Memory B cell (primary cell): Measurements from ENCODE around the gene ACAA2.

Experiments
- ATAC-seq: fragments of 150-1000 bp; cut with Tn5 transposase; 2 replicates; pipeline ENCODE4 v1.10.0; 2021; ENCODE audit warnings: low read depth, mild to moderate bottlenecking, moderate library complexity
- DNase-seq, 2 donors: peaks; one replicate each; pipeline ENCODE4 v3.0.0; 2022; ENCODE audit warnings: low spot score in 2 of 2
- H3K27ac Mint-ChIP-seq: one replicate; pipeline ENCODE4 v1.8.0; 2022; ENCODE audit warnings: mild to moderate bottlenecking, moderate library complexity, mixed read lengths
- H3K27me3 Mint-ChIP-seq: one replicate; pipeline ENCODE4 v1.8.0; 2022; ENCODE audit warnings: mixed read lengths
- H3K36me3 Mint-ChIP-seq: one replicate; pipeline ENCODE4 v1.8.0; 2022; ENCODE audit warnings: mild to moderate bottlenecking, mixed read lengths
- H3K4me1 Mint-ChIP-seq: one replicate; pipeline ENCODE4 v1.8.0; 2022; ENCODE audit warnings: mixed read lengths
- H3K4me3 Mint-ChIP-seq: one replicate; pipeline ENCODE4 v1.8.0; 2022; ENCODE audit warnings: mild to moderate bottlenecking, moderate library complexity, mixed read lengths
- H3K9me3 Mint-ChIP-seq: one replicate; pipeline ENCODE4 v1.8.0; 2022; ENCODE audit warnings: mixed read lengths

Gene ACAA2, protein sequence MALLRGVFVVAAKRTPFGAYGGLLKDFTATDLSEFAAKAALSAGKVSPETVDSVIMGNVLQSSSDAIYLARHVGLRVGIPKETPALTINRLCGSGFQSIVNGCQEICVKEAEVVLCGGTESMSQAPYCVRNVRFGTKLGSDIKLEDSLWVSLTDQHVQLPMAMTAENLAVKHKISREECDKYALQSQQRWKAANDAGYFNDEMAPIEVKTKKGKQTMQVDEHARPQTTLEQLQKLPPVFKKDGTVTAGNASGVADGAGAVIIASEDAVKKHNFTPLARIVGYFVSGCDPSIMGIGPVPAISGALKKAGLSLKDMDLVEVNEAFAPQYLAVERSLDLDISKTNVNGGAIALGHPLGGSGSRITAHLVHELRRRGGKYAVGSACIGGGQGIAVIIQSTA

DNA sequence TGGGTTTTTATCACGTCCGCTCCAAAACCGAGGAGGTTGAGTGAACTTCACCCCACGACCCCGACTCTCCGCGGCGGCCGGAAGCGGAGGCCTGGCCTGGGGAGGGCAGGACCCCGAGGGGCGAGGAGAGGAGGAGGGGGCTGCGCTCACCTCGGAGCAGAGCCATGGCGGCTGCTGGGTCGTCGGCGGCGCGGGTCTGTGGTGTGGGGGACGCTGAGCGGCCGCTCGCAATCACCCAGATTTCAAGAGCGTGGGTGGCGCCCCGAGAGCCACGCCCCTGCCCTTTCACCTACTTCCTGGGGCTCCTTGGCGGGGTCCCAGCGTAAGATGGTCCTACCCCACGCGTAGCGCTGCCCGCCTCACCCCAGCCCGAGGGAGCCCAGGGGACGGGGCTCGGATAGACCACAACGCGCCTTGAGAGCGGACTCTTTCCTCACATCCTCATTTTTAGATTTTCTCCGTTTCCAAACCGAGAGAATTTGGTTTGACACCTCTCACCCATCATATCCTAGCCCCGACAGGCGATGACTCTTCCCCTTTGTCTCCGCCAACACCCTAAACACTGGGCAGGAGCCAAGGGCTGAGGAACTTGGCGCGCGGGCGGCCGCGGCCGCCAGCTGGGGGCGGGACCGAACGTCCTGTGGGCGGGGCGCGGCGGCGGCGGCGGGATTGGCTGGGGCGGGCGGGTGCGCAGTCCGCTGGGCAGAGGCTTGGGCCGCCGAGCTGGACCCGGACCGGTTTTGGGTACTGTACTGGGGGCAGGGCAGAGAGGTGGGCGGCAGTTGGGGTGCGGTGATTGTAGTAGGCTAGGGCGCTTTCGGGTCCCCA is at the start of gene ACAA2:
Gene ACAA2 (minus strand): TSS at position 215 of the 828 bp plus-strand sequence. CDS start 49 bp downstream, at position 166.
- peaks cover 15% of the 10 kb centered on the region for H3K4me1 Mint-ChIP-seq
- peak within 1 kb of the TSS; percentile 95 for H3K4me3 Mint-ChIP-seq
- peaks cover 10% of the 10 kb centered on the region for H3K36me3 Mint-ChIP-seq
- DNase-seq = peak; percentile 57 to 69
- peak within 1 kb of the TSS; percentile 87 for H3K27ac Mint-ChIP-seq
- peaks cover 6% of the 10 kb centered on the region for H3K9me3 Mint-ChIP-seq
- no peaks in the 10 kb centered on the region for H3K27me3 Mint-ChIP-seq
- peak; percentile 88 for ATAC-seq

DNA sequence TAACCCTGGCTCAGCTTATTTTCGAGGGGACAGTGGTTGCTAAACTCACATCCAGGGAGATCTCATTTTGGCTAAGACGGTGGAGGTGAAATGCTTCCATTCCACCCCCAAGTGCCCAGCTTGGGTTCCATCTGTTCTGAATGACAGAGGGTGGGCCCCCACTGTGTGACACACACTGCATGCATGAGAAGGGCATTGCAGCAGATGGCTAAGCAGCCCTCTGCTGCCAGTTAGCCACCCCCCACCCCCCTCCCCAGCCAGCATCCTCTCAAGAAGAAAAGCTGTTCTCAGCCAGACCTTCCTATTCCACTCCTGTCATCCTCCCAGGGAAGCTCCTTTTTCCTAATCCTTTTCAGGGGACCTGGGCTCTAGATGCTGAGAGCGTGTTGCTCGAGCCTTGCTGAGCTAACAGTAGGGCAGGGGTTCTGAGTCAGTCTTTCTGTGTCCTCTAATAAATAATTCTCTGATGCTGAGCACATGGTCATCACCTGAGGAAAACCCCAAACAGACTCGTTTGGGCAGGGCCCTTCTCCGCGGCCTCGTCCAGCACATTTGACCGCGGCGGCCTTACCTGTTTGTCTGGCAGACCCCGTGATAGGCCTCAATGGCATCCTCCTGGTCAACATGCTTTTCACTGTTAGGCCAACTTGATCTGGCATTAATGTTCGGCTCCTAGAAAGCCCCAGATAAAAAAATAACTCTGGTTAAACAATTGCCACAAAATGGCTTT is 49.5 kb upstream of the ACAA2 start:
- H3K36me3 Mint-ChIP-seq = no peaks in the 10 kb centered on the region
- H3K27ac Mint-ChIP-seq = no peak overlapping the region
- H3K4me1 Mint-ChIP-seq = no peaks in the 10 kb centered on the region
- no peak overlapping the region for H3K4me3 Mint-ChIP-seq
- ATAC-seq (no peak), DNase-seq (no peak)
- no peaks in the 10 kb centered on the region for H3K9me3 Mint-ChIP-seq
- peaks cover 13% of the 10 kb centered on the region for H3K27me3 Mint-ChIP-seq

GRCh38 chr18:49861659-49862058 is 48.3 kb upstream of the ACAA2 start:
- Mint-ChIP-seq H3K27ac (no peak overlapping the region), H3K4me3 (no peak overlapping the region), H3K4me1 (no peaks in the 10 kb centered on the region), H3K36me3 (no peaks in the 10 kb centered on the region), H3K9me3 (no peaks in the 10 kb centered on the region), H3K27me3 (peaks cover 5% of the 10 kb centered on the region)
- DNase-seq (no peak), ATAC-seq (no peak)

DNA sequence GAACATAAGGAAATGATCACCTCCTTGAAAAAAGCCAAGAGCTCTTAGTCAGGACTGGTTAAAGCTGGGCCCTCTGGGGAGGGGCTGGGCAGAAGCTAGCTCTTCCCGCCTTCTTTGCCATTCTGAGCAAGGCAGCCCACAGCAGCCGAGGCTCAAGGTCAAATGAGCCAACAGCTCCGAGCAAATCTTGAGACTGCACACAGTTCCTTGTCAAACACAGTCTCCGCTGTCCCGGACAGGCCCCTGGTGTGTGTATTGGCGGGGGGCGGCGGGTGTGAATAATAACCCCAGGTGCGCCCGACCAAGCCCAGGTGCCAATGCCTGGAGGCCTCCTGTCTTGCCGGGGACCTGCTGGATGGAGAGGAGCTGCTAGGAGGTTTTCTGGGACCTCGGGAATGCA is 46.4 kb upstream of the ACAA2 start:
- Mint-ChIP-seq H3K27me3 (no peaks in the 10 kb centered on the region), H3K36me3 (no peaks in the 10 kb centered on the region), H3K4me1 (no peaks in the 10 kb centered on the region), H3K9me3 (no peaks in the 10 kb centered on the region), H3K4me3 (no peak overlapping the region), H3K27ac (no peak overlapping the region)
- no peak for ATAC-seq
- no peak for DNase-seq

- Mint-ChIP-seq H3K27ac (no peak overlapping the region), H3K9me3 (no peaks in the 10 kb centered on the region), H3K27me3 (no peaks in the 10 kb centered on the region), H3K36me3 (no peaks in the 10 kb centered on the region), H3K4me3 (no peak overlapping the region), H3K4me1 (no peaks in the 10 kb centered on the region)
- ATAC-seq (no peak), DNase-seq (no peak)
Observed at GRCh38 chr18:49859021-49859359, 45.7 kb upstream of the ACAA2 start.

DNA sequence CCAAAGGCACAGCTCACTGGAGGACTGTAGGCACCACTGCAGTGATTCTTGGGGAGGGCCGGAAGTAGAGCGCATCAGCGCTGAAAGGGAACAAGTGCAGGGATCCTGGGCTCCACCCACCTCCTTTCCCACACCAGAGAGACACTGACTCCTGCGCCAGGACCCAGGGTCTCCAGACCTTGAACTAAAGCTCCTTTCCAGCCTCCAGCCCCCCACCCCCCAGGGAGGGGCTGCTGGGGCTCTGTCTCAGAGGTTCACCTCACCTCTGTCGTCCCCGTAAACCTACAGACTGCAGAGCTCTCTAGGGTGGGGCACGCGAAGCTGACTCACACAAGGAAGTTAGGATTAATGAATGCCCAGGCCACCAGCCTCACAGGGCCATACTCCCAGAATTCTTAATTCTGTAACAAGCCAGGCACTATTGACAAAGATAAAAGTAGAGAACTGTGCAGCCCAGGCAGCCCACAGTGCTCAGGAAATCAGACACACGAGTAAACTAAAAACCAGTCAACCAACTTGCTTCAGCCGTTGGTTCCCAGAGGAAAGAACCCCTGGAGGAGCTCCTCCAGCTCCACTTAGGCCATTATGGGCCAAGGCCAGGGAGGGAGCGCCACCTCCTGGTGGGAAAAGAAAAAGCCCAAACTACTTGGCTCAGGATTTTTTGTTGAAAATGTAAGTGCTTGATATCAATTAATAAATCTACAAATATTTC is 45.1 kb upstream of the ACAA2 start:
- Mint-ChIP-seq H3K4me3 (no peak overlapping the region), H3K27me3 (no peaks in the 10 kb centered on the region), H3K27ac (no peak overlapping the region), H3K9me3 (no peaks in the 10 kb centered on the region), H3K4me1 (no peaks in the 10 kb centered on the region), H3K36me3 (no peaks in the 10 kb centered on the region)
- ATAC-seq (no peak), DNase-seq (peak; percentile 14 to 43)

DNA sequence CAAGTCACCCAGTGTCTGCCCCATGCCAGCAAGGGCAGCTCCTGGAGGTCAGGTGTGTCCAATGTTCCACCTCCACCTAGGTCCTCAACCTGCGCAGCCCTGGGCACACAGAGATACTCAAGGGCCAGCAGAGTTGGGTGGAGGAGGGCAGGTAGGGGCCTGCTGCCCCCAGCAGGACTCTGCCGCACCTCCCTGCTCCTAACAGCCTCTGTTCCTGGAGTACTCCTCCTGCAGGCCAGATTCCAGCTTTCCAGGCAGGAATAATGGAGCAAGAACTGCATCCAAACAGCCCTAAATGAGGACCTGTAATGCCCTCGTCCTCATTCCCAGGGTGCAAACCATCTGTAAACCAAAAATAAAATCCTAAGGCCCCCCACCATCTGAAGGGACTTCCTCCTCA is 44.4 kb upstream of the ACAA2 start:
- H3K9me3 Mint-ChIP-seq = no peaks in the 10 kb centered on the region
- H3K27ac Mint-ChIP-seq = no peak overlapping the region
- H3K36me3 Mint-ChIP-seq = no peaks in the 10 kb centered on the region
- no peaks in the 10 kb centered on the region for H3K4me1 Mint-ChIP-seq
- no peak for DNase-seq
- ATAC-seq = no peak
- no peak overlapping the region for H3K4me3 Mint-ChIP-seq
- H3K27me3 Mint-ChIP-seq = no peaks in the 10 kb centered on the region

GRCh38 chr18:49856496-49856895 is 43.2 kb upstream of the ACAA2 start:
- ATAC-seq = no peak
- no peaks in the 10 kb centered on the region for H3K27me3 Mint-ChIP-seq
- H3K4me3 Mint-ChIP-seq = no peak overlapping the region
- no peaks in the 10 kb centered on the region for H3K4me1 Mint-ChIP-seq
- no peaks in the 10 kb centered on the region for H3K36me3 Mint-ChIP-seq
- no peak for DNase-seq
- H3K9me3 Mint-ChIP-seq = no peaks in the 10 kb centered on the region
- no peak overlapping the region for H3K27ac Mint-ChIP-seq

DNA sequence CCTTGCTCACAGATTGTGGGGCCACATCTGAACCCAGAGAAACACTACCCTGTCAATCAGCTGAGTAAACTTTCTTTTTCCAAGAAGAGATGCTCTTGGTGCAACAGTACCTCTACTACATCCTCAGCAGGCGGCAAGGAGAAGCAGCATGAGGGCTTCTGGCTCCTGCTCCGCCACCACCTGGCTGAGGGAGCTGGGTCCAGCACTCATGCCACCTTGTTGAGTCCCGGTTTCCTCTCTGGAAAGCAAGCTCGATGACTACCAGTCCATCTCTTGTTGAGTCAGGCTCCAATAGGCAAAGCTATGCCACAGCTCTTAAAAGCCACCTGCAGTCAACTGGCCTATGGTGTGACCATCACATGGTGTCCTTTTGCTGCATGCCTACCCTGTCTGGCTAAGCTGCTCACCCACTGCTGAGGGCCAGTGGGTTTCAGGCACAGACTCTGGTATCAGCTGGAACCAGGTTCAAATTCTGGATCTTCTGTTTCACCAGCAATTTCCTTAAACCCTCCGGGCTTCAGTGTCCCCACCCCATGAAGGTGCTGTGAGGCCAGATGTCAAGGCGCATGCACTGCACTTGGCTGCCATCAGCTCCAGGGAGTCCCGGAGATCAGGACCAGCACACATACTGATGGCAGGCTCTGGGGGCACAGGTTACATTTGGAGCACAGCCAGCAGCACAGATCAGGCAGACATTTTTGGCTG is 42.5 kb upstream of the ACAA2 start:
- ATAC-seq = no peak
- DNase-seq = no peak
- no peak overlapping the region for H3K27ac Mint-ChIP-seq
- no peak overlapping the region for H3K4me3 Mint-ChIP-seq
- no peaks in the 10 kb centered on the region for H3K36me3 Mint-ChIP-seq
- H3K27me3 Mint-ChIP-seq = no peaks in the 10 kb centered on the region
- H3K9me3 Mint-ChIP-seq = no peaks in the 10 kb centered on the region
- H3K4me1 Mint-ChIP-seq = no peaks in the 10 kb centered on the region

DNA sequence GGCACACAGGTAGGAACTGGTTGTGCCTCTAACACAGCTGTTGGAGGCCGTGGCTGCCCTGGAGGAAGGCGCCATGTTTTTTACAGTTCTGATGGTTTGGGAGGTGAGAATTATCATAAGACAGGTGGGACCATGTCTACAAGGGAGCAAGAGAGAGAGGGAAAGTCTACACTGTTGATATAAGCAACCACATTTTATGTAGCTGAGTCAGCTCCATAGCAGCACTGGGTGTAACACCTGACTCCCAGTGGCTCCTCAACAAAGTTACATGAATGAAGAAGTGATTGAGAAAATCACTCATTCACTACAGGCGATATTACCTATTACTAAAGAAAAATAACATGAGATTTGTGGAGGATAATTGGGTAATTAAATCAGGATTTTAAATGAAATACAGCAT is 41.3 kb upstream of the ACAA2 start:
- DNase-seq = no peak
- no peak for ATAC-seq
- Mint-ChIP-seq H3K4me1 (no peaks in the 10 kb centered on the region), H3K27ac (no peak overlapping the region), H3K4me3 (no peak overlapping the region), H3K27me3 (no peaks in the 10 kb centered on the region), H3K36me3 (no peaks in the 10 kb centered on the region), H3K9me3 (no peaks in the 10 kb centered on the region)

DNA sequence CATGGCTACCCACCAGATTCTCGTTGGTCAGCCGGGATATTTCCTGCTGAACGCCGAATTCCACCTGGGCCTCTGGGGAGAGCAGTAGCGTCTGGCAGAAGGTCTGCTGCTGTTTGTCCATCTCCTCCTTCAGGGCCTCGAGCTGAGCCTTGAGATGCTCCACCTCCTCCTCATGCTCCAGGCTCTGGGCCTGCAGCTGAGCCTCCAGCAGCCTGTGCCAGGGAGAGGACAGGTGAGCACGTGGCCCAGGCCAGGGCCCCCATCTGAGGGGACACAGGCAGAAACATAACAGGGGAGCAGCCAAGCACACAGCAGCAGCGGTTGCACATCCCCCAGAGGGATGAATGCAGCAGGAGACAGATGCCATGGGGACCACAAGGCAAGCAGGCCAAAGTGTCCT is 40.1 kb upstream of the ACAA2 start:
- no peaks in the 10 kb centered on the region for H3K36me3 Mint-ChIP-seq
- no peaks in the 10 kb centered on the region for H3K4me1 Mint-ChIP-seq
- no peak overlapping the region for H3K4me3 Mint-ChIP-seq
- H3K9me3 Mint-ChIP-seq = no peaks in the 10 kb centered on the region
- no peak overlapping the region for H3K27ac Mint-ChIP-seq
- peaks cover 2% of the 10 kb centered on the region for H3K27me3 Mint-ChIP-seq
- ATAC-seq (no peak), DNase-seq (no peak)

DNA sequence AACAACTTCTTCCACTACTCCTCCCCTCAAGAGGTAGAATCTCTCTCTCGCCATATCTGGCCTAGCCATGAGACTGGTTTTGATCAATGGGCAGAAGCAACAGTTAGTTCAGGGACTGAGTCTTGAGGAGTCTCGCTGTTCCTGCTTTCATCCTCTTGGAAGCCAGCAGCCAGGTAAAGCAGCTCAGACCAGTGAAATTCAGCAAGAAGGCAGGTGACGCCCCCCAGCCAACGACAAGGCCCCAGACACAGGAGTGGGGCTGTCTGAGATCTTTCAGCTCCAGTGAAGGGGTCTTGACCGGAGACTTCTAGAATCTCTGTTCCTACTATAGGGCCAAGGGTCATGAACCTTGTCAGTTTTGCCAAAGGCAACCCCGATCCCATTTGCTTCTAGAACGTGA is 39.7 kb upstream of the ACAA2 start:
- no peak overlapping the region for H3K27ac Mint-ChIP-seq
- DNase-seq = no peak
- no peak overlapping the region for H3K4me3 Mint-ChIP-seq

GRCh38 chr18:49851624-49852023 is 38.3 kb upstream of the ACAA2 start:
- no peak for DNase-seq
- Mint-ChIP-seq H3K4me3 (no peak overlapping the region), H3K9me3 (no peaks in the 10 kb centered on the region), H3K4me1 (no peaks in the 10 kb centered on the region), H3K27ac (no peak overlapping the region), H3K36me3 (peaks cover 3% of the 10 kb centered on the region), H3K27me3 (peaks cover 10% of the 10 kb centered on the region)
- ATAC-seq = no peak

More for the DNA sequence above, 39.7 kb upstream of the ACAA2 start:
- H3K27me3 Mint-ChIP-seq = peaks cover 3% of the 10 kb centered on the region
- no peaks in the 10 kb centered on the region for H3K9me3 Mint-ChIP-seq
- peaks cover under 1% of the 10 kb centered on the region for H3K36me3 Mint-ChIP-seq
- ATAC-seq = no peak
- H3K4me1 Mint-ChIP-seq = no peaks in the 10 kb centered on the region
